ENCODE measurements around the gene CIAO1.
A peak's percentile ranks its signal among the peaks of the same experiment; 100 is the strongest.
"Not testable (repeated sequence)": the region's sequence is repeated elsewhere in the genome, so short reads cannot be mapped to it uniquely, and the experiment has no call there.

CIAO1 gene

DNA sequence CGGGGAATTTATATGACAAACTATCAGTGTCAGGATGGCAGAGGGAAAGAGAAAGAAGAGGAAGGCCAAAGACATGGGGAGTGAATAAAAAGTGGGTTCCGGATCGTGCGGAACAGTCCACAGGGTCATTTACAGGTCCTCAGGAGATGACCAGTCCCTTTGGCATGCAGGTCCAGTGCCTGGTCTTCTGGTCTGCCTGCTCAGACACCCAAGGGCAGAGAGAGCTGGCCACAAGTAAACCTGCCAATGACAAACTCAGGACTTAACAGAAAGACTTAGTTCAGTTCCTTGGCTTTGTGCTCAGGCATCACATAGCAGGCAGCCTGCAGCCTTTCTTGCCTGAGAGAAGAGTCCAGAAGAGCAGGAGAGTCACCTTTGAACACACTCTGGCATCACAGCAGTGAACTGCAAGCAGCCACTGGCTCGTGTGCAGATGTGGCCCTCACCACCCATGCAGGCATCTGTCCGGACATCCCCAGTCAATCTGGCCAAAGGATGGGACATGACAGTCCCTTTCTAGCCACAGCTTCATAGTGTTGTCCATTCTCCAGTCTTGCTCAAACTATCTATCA lies 14.2 kb upstream of the CIAO1 start:
- no peak for DNase-seq

DNA sequence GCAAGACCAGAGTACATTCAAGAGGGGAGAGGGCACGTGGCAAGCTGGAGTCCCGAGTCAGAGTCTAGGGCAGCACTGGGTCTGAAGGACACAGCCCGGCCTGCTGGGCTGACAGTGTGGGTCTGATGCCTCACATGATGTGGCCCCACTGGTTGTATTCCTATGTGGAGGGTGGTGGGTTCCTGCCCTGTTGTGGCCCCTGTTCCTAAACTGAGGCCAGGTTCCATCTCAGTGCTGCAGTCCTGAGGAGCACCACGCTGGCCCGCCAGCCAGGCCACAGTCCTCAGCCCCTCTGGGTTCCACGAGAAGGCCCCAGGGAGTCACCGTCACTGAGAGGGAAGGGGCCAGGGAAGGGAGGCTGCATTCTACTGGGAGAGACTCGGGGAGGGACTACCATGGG lies 13.5 kb upstream of the CIAO1 start:
- DNase-seq: no peak

DNA sequence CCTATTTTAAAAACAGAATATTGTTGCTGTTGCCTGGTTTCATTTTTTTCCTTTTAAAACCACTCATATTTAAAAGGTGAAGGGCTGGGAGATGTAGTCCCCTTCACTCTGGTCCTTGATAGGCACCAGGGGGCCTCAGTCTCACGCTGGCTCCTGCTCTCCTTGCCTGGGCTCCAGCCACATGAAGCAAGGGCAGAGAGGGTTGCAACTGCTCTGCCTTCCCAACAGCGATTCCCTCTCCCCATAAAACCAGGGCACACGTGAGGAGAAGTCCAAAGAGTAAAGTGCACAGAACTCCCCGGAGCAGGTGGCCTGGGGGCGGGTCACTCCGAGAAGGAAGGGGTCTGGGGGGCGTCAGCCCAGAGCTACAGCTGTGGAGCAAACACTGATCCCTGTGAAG lies 13.0 kb upstream of the CIAO1 start:
- DNase-seq: no peak

DNA sequence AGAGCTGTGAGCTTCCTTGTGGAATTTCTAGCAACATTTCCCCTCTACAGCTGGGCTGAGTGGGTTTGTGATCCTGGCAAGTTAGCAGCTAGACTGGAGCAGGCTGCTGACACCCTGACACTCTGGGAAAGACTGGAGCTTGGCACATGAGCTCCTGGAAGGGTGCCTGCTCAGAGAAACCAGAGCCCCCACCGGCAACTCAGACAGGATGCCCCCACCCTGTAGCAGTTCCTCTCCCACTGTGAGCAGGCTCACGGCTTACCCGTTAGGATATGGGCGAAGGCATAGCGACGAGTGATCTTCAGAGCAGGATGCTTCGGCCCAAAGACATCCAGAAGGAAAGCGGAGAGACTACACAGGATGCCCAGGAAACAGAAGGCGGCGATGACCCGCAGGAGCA lies 11.5 kb upstream of the CIAO1 start:
- DNase-seq: no peak

DNA sequence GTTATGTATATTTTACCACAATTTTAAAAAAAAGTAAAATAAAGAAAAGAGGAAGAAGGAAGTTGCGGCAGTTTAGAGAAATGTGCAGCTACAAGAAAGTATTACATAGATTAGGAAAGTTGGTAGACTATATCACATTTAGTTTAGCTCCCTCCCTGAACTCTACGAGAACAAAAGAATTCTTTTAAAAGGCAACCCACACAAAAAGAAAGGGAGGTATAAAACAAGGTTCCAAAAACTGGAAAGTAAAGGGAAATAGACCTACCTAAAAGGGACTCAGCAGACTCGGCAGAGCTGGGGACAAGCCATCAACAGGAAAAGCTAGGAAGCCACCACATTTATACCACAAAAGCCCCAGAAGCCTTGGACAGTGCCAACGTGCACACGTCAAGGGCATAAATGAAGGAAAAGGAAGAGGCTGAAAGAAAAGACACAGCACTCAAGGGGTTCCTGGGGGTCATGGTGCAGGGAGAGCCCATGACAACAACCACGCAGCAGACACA lies 9.4 kb upstream of the CIAO1 start:
- DNase-seq: no peak

DNA sequence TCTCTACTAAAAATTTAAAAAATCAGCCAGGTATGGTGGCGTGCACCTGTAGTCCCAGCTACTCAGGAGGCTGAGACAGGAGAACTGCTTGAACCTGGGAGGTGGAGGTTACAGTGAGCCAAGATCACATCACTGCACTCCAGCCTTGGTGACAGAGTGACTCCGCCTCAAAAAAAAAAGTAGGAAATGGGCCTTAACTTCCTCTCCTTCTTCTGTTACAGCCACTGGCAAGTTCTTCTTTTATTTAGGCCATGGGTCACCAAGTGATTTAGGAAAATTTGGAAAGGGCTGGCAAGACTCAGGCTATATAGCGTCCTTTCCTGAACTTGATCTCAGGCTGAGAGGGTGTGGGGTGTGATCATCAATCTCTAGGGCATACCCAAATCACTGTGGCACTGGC lies 8.3 kb upstream of the CIAO1 start:
- DNase-seq: not testable (repeated sequence)

DNA sequence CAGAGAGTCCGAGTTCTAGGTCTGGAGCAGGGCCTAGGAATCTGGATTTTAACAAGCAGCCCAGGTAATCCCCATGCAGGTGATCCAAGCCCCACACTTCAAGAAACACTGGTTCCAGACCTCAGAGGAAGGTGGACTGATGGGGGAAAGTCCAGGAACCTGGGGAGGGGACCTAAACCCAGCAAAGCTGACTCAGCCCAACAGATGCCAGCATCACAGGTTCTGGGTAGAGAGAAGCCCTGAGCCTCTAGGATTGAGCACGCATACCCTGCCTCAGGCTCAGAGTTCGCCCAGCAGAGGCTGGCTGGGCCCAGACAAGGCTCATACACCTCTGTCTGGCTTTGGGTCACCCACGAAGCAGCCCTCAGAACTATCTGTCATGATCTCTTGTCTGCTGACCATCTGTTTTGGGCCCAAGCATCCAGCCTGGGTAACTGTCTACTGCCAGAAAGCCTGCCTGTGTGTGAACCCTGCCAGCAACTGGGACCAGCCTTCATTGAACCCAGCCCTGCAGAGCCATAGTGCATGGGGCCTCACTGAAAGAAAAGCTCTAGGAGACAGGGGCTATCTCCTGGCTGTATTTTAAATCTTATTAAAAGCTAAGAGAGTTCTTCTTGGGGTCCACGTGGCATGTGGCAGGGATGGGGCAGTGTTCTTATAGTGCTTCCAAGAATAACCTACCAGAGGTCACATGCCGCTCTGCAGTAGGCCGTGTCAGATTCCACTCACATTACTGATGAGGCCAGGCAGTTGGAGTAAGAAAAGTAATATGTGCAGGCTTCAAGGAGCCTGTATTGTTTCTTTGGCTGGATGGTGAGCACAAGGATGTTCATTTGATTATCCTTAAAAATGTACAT lies 7.6 kb upstream of the CIAO1 start:
- DNase-seq: no peak

DNA sequence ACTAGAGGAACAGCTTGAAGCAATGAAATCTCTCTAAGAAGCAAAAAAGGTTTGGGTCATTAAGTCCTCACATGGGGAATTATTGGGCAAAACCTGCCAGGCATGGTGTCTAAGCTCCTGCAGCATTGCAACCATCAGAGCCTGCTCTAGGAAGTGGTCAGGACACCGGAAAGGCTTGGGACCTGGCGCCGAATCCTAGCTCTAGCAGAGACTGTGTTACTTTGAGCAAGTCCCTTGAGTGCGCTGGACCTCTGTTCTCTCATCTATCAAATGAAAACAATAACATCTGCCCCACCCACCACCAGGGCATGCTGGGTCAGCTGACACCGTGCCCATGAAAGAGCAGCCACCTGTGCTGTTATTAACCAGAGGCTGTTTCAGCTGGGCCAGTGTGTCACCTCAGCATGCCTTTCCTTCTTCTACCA lies 6.5 kb upstream of the CIAO1 start:
- peak; percentile 76 for DNase-seq

DNA sequence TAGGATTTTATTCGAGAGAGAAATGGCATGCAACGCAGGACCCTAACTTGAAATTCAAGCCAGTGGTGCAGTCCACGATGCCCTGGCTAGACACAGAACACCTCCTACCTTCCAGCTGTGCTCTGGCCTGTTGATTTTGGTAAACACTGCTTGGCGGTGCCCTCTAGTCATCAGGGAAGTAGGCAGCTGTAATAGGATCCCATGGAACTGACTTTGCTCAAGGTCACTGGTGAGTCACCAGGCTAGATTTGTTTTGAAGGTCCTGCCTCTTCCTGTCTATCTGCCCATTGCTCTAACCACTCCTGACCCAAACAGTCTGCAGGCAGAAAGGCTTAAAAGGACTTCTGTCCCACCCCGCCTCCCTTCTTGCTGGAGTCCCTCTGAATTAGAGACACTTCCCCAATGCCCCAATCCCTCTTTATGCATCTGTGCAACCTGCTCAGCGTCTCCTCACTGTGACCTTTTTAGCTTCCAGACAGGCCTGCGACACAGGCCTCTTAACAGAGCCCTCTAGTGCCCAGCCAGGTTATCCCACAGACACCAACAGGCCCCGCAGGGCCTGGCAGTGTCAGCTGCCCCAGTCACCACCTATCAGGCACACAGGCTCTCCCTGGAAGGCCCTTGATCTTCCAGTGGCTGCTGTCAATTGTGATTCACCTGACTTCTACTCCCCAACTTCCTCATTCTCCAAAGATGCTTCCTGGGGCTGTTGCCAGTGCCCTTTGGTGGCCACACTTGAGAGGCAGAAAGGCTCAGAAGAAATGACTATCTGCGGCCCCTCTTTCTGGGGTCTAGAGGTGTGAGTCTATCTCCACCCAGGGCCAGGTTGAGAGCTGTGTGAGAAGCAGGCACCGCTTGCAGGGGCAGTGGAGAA lies 5.4 kb upstream of the CIAO1 start:
- peak; percentile 85 for DNase-seq

DNA sequence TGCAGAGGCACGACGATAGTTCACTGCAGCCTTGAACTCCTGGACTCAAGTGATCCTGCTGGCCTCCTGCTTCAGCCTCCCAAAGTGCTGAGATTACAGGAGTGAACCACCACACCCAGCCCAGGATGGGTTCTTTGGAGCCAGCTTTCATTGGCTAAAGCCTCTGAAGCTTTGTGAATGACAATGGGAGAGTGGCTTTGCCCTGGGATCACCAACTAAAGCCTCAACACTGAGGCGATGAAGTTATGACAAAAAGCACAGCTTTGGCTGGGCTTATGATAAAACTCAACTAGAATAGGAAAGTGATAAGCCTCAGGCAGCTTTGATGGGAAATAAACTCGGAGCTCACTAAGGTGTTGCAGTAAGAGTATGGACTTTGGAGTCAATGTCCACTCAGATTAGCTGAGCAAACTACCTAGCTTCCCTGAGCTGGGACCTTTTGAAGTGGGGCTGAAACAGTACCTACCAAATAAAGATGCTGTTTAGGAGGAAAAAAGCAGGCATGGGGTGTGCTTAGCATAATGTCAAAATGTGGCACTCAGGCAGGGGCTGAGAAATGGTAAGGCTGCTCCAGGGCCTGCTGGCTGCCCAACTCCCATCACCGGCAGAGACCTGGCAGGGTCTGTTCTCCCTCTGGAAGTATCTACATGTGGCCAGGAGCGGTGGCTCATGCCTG lies 4.6 kb upstream of the CIAO1 start:
- DNase-seq: no peak

DNA sequence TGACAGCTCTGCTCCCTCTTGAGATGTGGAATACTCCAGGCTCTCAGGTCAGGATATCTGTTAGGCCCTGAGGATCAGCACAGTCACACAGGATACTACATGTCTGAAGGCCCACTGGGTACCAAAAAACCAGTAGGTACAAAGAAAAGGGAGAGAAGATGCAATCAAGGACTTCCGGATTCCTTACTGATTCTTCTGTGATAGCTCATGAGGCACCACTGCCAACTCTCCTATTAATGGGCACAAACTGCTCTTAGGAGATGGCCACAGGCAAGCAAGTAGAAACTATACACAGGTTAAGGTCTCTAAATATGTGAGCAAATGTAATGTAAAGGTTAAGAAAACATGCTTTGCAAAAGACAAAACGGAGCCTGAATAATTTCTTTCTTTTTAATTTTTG lies 3.7 kb upstream of the CIAO1 start:
- no peak for DNase-seq

DNA sequence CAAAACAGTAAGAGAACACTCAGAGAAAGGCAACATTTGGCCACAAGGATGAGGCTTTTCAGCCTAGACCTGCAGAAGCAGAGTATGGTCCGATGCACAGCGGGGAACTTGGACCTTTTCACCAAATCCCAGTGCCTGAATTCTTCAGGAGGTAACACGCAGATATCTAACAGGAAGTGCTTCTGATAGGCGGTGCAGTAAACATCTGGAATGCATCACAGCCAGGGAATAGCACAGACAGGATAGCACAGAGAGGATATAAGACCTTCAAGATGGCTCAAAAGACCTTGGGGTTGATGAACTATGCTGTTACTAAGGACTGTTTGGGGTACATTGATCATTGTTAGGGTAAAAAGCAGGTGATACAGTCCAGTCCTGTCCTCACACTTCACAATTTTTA lies 1.9 kb upstream of the CIAO1 start:
- no peak for DNase-seq

DNA sequence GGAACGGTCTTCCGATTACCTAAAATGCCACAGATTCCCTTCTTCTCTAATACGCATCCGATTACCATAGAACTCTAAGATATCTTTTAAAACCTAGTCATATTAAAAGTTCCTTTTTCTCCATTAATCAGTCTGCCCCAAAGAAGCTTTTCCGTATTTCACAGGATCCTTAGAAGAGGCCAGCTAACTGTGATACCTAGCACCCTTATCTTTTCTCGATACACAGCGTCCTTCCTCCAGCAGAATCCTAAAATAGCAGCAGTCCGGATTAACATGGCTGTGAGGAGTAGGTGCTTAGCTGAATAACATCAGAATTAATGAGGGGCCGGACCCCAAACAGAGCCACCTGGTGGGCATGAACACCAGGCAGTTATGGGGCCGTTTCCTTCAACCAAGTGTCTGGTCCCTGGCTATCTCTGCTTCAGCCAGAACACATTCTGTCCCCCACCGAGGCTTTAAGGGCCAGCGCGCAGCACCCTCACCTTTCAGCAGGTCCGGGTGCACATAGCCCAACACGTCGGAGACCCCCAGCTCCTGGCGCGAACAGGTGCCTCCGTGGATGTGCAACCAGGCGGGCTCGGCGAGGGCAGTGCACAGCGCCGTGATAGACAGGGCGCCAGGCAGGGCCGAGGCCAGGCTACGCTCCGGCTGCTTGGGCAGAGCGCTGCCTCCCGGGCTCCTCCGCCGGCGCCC lies 1.2 kb upstream of the CIAO1 start:
- peak; percentile 49 for DNase-seq

DNA sequence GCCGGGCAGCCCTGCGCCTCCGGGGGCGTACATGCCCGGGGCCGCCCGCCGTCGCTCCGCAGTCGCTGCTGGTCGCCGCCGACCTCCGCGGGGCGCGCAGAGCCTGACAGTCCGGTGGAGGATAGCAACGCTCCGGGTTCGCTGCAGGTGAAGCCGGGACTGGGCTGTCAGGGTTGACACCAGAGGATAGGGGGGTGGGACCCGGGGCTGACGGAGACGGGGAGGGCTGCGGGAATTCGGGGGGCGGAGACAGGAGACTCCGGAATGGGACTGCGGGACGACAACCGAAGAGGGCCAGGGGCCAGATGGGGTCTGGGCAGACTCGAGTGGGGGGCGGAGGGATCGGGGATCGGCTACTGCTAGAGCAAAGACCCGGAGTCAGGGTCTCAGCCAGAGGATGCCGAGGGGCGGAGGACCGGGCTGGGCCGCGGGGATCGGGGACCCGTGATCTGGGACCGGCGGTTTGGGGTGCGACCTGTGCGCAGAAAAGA lies 631 bp upstream of the CIAO1 start:
- DNase-seq: peak; percentile 24

DNA sequence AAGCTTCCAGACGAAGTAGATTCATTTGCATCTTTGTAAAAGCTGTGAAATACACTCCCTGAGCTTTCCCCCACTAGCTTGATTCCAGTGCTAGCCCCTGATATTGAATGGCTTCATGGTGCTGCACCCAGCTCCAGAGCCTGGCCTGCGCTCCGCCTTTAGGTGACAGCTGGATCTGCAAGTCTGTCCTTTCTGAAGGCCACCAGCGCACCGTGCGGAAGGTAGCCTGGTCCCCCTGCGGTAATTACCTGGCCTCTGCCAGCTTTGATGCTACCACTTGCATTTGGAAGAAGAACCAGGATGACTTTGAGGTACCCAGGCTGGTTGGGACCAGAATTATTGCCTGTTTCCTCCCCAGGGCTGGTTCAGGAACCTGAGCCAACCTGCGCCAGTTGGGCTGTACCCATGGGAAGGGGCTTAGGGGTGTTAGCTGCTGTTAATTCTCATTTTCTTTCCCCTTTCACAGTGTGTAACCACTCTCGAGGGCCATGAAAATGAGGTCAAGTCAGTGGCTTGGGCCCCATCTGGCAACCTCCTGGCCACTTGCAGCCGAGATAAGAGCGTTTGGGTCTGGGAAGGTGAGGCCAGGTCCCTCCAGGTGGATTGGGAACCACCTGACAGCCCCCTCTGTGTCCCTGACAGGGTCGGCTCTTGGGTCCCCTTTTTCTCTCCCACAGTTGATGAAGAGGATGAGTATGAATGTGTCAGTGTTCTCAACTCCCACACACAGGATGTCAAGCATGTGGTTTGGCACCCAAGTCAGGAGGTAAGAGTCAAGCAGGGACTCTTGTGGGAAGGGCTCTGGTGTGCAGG lies 1.3 kb downstream of the CIAO1 start:
- peak; percentile 74 for DNase-seq

DNA sequence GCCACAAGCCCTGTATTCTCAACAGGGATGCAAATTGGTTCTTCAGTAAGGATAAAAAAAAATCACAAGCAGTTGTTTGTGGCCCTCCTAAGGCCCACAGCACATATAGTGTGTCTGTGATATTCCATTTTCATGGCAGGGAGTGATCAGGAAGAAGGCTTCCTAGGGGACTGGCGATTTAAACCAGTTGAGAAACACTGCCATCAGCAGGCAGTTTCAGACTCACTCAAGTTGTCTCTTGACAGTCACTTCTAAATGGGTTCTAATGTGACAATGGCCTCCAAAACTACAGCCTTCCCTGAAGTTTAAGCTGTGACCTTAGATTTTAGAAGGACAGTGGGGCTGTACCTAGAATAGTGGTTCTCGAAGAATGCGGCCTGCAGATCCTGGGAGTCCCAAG lies 6.0 kb downstream of the CIAO1 start:
- no peak for DNase-seq

DNA sequence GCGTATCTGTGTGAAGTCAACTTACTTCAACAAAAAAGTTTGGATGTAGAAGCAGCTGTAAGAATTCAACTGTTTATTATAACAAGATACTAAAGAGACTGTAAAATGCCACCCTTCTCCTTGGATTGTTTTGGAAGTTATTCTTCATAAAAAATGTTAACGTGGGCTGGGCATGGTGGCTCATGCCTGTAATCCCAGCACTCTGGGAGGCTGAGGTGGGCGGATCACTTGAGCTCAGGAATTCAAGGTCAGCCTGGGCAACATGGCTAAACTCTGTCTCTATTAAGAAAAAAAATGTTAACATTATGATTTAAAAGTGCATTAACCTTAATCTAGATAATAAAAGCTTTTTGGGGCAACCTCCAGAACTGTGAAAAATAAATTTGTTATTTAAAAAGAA lies 7.7 kb downstream of the CIAO1 start:
- DNase-seq: no peak

DNA sequence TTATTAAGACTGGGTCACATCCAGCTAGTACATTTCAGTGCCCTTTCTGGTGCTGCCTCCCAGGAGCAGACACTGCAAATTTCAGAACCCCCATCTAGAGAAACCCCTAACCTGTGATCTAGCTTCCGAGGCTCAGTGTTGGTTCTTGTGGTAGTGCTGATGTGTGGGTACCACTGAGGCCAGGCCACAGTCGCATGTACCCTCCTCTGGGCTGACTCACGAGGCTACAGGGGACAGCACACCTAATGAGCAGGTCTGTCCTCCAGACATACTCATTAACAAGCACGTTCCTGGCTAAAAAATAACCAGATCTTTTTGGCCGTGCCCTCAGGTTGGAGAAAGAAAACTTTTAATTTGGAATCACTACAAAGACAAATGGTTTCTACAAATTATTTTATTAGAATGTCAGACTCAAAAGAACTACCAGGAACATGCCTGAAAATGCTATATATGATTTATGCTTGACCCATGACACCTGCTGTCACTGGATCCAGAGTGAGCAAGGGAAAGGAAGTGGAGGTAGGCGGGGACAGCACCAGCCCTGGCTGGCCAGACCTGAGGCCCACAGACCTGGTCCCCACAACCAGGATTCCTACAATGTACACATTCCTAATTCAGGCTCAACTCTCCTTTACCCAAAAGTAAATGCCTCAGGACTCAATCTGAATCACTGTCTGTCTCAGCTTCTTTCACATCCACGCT lies 8.5 kb downstream of the CIAO1 start:
- no peak for DNase-seq

DNA sequence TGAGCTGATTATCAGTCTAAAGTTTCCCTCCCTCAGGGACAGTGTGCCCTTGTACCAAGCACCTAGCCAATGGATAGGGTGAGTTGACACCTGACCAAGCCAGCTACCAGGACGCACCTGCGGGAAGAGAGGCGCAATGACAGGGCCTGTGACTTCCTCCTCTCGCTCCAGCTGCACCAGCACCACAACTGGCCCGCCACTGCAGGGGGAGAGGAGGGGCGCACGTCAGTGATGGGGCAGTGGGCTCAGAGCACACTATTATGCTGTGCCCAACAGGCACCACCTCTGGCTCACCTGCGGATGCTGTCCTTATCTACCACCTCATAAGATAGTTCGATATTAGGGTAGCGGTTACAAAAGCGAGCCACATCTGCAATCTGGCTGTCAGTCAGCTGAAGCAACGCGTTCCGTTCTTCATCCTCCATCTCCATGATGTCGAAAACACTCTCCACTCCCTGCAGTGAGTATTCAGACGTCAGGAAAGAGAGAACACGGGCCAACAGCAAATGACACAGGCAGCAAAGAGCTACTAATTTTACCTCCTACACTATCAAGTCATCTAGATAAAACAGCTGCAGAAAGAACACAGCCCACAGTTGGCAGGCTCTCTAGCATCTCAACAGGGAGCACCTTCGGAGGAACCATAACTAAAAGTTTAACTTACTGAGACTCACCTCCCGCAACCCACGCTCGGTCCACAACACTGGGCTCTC lies 10.9 kb downstream of the CIAO1 start:
- no peak for DNase-seq
